ENCODE results near the gene PLCB3.

DNA sequence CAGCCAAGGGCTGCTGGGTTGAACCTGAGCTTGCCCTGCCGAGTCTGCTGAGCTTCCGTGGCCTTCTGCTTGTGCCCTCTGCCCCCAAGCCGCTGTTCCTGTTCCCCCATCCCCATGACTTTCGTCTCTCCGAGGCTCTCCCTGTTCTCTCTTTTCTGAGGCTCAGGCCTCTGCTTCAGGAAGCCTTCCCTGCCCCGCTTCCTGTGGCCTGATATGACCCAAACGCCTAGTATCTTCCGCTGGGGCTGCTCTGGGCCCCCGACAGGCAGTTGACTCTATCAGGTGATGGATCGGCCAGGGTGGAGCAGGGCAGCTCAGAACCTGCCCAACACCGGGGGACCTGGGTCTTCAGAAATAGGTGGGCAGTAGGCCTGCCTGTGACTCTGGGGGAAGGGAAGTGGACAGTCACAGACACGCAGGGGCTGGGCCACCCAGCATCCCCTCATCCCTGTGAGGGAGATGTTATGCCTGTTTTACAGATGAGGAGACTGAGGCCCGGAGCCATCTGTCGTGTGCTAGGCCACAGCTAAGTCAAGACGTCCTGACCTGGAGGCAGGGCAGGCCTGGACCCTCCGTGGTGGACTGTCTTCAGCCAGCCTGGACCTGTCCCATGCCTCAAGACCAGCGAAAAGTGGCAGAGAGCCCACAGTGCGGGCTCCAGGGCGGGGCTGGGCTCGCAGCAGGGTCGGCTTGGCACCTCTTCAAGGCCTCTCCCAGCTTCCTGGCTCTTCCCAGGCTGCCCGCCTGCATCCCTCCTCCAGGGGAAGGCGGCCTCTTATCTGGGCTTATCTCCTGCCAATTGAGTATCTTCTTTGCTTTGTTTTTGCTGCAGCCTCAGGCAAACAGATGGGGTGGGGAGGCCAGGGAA is 16.9 kb downstream of the PLCB3 start:
- TF ChIP-seq, protein P1, sequence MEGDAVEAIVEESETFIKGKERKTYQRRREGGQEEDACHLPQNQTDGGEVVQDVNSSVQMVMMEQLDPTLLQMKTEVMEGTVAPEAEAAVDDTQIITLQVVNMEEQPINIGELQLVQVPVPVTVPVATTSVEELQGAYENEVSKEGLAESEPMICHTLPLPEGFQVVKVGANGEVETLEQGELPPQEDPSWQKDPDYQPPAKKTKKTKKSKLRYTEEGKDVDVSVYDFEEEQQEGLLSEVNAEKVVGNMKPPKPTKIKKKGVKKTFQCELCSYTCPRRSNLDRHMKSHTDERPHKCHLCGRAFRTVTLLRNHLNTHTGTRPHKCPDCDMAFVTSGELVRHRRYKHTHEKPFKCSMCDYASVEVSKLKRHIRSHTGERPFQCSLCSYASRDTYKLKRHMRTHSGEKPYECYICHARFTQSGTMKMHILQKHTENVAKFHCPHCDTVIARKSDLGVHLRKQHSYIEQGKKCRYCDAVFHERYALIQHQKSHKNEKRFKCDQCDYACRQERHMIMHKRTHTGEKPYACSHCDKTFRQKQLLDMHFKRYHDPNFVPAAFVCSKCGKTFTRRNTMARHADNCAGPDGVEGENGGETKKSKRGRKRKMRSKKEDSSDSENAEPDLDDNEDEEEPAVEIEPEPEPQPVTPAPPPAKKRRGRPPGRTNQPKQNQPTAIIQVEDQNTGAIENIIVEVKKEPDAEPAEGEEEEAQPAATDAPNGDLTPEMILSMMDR (IDR thresholded peaks at IDR 0.05; ENCODE audit: insufficient read depth, low read length) = no peak
- TF ChIP-seq SPI1 (IDR thresholded peaks at IDR 0.05; ENCODE audit: borderline replicate concordance, low read depth) (peak; percentile 8; the same call in 1 of the 2 replicates), POLR2AphosphoS5 (IDR thresholded peaks at IDR 0.05; ENCODE audit: low read depth) (peak; percentile 37)

All from HL-60 (cell line).